Activated naive CD8-positive, alpha-beta T cell treated with anti-CD3 and anti-CD28 coated beads, Interleukin-2, amount 50 U/mL, for 16 hours (primary cell): Measurements from ENCODE around the gene KCNMB2.
"Not testable (repeated sequence)": the region's sequence is repeated elsewhere in the genome, so short reads cannot be mapped to it uniquely, and the experiment has no call there.

Experiments
- DNase-seq: peaks from one replicate; pipeline ENCODE4 v3.0.0-alpha.2; 2020; ENCODE audit warnings: low read depth, low spot score

The KCNMB2 gene

DNA sequence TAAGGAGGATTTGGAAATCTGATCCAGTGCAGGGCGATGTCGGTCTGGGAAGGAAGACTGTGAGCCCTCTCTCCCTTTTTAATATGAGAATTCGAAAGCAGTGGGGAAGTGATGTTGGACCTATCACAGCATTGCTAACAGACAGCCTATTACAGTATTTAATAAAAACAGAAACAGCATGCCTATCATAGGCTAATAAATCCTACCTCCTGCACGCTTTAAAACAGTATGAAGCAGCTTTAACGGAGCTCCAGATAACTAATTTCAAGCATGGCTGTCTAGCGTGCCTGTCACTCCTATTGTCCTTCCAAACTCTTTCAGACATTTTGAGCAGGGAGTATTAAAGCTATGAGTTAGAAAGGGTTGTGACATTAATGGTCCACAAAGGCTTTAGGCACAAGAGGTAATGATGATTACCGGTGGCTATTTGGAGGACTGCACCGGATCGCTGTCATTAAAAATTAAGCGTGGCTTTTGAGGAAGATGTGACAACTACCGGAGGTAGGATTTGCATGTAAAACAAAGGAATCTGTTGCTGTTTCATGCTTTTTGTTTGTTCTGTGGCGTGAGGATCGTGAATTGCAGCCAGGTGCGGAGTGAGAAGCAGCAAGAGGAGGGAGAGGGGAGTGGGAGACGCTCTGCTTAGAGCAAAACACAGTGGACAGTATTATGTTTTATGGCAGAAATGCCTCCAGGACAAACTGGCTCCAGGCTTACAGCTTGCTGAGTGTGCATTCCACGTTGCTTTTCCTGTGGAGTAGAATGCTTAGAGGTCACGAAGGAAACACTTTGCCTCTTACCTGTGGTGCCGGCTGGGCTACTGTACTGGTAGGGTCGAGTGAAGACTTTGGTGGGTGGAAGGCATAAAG lies at the start of gene KCNMB2:
KCNMB2 (plus strand) TSS at position 226 of the 869 bp plus-strand sequence.
- DNase-seq = no peak

DNA sequence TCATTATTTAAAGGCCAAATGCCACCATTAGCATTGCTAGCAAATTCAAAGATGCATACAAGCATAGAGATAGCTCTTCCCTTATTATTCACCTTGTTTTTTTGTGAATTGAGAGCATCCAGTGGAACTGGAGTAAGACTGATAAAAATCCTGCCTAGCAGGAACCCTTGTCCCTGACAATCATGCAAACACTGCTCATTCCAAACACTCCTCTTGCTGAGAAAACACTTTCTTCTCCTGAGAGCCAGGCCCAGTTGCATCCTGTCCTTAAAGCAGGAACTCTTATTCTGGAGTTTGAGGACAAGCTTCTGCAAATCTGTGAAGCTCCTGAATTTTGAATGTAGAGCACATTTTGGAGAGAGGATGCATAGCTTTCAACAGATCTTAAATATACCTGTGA lies 49.3 kb upstream of the KCNMB2 start:
- DNase-seq = no peak

DNA sequence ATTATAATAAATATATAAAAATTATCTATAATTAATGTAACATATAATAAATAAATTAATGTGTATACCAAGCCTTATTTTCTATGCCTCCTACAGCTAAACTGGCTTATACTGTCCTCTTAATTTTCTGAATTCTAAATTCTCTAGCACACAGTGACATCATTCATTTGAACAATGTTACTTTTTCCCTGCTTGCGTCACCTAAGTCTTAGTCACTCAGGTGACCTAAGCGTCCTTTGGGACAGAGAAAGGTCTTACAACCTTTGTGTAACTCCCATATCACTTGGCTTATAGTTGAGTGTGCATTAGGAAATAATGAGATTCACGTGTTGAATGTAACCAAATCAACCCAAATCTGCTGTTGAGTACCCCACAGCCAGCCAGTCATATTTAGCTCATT lies 48.5 kb upstream of the KCNMB2 start:
- DNase-seq = no peak

GRCh38 chr3:178491751-178492150 lies 44.5 kb upstream of the KCNMB2 start:
- DNase-seq = no peak

DNA sequence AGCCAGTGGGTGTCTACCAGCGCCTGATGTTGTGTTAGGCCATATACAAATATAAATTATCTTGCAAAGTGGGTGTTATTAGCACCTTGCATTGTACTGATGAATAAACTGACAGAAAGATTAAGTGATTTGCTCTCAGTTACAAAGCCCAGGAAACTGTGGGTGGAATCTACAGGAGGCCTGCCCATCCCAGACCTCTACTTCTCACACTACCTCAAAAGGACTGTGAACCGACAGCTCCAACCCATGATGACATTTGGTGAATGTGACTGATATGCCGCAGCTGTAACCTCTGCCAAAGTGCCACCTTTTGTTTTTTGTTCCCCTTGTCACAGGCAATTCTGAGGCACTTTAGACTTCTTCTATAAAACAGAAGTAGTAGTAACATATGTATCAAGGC lies 43.7 kb upstream of the KCNMB2 start:
- DNase-seq = no peak

DNA sequence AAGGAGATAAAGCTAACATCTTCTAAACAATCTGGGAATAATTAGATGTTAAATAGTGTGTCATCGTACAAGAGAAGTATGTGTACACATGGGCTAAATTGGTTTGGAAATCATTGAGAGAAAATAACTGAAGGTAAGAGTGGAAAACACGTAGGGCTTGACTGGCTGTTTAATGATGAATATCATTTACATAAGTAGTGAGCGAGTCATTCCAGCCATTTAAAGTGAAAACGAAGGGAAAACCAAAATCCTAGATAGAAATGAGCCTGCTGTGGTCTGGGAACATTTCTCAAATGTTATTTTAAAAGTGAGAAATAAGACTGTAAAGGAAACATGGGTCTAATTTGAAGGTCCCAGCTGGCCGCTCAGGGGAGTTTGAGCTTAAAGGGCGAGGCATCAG lies 41.9 kb upstream of the KCNMB2 start:
- no peak for DNase-seq

- no peak for DNase-seq
Measured at GRCh38 chr3:178496911-178497310, 39.3 kb upstream of the KCNMB2 start.

DNA sequence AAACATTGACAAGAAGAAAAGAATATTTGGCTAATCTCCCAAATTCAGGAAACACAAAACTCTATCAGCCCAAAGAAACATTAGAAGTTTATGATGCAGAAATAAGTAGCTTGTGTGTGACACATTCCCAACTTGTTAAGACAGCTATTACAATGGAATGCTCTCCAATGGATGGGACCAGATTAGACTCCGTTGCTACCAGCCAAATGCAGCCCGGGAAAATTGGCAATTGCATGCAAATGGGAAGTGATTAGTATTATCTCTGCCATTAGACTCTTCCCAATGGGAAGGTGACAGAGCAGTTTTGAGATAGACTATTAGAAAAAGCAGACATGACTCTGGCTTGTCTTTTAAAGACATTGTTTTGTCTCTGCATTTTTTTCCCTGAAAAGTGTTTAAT lies 37.4 kb upstream of the KCNMB2 start:
- no peak for DNase-seq

DNA sequence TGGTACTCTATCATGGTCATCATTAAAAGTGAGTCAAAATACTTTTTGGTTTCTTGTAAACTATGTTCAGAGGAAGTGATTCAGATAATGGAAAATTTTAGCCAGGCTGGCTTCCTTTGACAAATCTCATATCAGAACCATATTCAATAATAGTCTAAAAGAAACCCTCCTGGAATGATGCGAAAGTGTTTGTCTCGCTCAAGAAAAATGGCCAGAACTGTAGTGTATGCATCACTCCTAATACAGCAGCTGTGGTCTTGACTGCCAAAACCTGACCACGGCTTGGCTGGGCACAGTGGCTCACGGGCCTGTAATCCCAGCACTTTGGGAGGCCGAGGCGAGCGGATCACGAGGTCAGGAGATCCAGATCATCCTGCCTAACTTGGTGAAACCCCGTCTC lies 35.6 kb upstream of the KCNMB2 start:
- DNase-seq = no peak

DNA sequence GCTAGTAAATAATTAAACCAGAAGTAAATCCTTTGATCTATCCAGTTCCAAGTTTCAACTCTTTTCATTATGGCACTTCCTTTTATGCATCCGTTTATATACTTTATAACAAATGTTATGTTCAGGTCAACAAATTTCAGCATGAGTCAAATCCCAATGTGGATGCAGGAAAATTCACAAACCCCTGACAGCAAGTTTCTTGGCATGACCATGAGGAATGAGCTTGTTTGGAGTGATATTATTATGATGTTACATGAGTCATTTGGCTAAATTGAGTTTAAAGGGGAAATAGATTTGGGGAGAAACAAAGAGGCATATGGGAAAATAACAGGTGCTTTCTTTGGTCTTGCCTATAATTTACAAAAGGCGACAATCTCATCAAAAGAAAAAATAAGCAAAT lies 32.1 kb upstream of the KCNMB2 start:
- no peak for DNase-seq

- no peak for DNase-seq
Measured at GRCh38 chr3:178505832-178506231, 30.4 kb upstream of the KCNMB2 start.

DNA sequence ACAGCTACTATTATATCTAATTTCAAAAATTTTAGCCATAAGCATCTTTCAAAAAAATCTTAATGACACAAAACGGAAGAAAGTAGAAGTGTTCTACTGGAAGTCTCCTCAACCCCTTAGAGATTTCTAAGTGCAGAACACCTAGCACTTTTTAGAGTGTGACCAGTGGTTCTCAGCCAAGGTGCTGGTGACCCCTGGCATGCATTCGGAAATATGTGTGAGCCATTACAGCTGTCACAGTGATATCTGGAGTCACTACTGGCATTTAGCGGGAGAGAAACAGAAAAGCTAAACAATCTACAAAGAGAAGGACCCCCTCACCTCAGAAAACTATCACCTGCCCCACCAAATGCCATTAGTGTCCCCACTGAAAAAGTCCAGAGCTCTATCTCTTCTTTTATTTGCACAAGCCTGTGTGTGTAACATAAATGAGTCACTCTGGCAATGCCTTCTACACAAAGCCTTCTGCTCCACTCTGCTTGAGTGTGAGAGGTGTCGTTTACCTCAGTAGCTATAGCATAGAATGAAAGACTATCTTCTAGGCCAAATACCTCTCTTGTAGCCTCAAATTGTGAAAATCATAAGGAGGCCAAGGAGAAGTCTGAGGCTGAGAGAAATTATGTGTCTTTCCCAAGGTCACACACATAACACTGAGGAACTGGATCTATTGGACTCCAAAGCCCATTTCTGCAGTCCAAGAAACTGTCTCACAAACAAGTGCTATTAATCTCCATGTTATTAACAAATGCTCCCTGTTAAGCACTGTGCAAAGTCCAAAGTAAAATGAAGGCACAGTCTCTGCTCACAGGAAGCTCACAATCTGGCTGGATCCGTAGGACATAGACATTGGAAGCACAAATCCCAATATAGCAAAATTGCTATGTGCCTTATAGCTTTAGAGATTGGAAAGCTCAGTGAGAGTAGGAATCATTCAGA lies 28.5 kb upstream of the KCNMB2 start:
- no peak for DNase-seq

DNA sequence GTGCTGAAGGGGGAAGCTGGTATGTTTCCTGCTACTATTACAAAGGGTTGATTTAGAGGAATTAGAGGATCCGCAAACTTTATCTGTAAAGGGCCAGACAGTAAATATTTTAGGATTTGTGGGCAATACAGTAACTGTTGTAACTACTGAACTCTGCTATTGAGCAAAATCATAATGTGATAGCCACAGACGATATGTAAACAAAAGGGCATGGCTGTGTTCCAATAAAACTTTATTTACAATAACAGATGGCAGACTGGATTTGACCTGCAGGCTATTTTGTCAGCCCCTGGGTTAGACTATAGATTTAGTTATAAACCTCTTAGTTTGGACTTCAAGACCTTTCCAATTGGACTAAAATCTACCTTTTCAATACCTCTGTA lies 27.8 kb upstream of the KCNMB2 start:
- DNase-seq = no peak

DNA sequence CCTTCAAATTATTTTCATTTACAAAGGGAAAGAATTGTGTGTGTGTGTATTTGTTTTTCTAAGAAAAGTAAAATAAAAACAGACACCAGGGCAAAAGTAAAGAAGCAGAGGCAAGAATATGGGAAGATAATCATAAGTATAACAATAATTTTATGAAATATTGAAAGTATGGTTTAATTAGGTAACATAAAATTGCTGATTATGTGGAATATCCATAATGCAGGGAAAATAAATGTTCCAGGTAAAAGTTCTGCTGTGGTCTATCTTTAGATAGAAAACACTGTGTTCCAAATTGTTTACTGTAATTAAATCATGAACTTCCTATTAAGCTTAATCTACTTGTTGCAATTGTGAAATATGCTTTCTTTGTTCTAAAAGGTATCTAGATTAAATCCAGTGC lies 25.7 kb upstream of the KCNMB2 start:
- no peak for DNase-seq

DNA sequence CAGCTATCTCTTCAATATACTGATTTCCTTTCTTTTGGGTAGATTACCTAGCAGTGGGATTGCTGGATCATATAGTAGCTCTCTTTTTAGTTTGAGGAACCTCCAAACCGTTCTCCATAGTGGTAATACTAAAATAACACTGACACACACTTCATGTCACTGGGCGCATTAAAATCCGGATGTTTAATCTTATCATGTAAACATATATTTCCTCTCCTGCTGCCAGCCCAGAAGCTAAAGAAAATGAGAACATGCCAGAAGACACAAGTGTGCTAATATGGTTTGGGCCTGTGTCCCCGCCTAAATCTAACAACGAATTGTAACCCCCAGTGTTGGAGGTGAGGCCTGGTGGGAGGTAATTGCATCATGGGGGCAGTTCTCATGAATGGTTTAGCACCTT lies 23.6 kb upstream of the KCNMB2 start:
- DNase-seq = no peak

GRCh38 chr3:178513546-178514380 lies 22.5 kb upstream of the KCNMB2 start:
- no peak for DNase-seq

GRCh38 chr3:178514401-178514800 lies 21.8 kb upstream of the KCNMB2 start:
- DNase-seq = no peak

GRCh38 chr3:178515076-178515744 lies 21.0 kb upstream of the KCNMB2 start:
- not testable (repeated sequence) for DNase-seq

GRCh38 chr3:178517665-178518334 lies 18.4 kb upstream of the KCNMB2 start:
- DNase-seq = no peak

DNA sequence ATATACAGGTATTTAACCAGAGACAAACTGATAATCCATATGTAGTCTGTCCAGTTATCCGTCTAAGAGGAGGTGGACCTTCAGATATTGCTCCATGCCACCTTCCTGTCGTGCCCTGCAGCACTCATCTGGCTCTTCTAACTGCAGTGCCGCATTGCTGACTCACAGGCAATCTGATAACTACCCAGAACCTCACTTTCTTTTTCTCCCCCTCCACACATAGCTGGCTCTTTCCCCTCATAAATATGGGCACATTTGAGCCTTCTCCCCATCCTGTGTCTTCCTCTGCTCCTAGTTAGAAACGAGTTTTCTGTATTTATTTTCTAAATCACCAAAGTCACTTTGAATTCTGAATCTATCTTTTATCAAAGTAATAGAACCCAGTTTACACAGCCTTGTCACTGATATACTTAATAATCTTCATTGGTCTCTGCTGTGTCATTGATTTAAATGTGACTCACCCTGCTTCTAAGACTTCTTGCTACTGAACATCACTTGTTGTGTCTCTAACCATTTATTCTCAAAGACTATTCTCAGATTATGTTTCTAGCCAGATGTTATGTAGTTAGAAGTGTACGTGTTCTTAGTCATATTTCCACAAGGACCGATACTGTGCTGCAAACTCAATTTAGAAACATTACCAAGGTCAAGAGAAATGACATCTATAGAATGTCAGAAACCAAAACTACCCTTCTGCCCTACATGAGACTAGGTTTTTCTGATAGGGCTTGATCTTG lies 17.4 kb upstream of the KCNMB2 start:
- no peak for DNase-seq
